HG03060 (cell line): ENCODE results near the gene SOCS4.
"Not testable (repeated sequence)": the region's sequence is repeated elsewhere in the genome, so short reads cannot be mapped to it uniquely, and the experiment has no call there.

Experiments used
- ATAC-seq: cut with Tn5 transposase; IDR thresholded peaks from one replicate; pipeline ENCODE4 v1.9.1; 2021; ENCODE audit warnings: low read depth, moderate number of reproducible peaks; ENCODE audit not compliant: unreplicated experiment

SOCS4 gene

DNA sequence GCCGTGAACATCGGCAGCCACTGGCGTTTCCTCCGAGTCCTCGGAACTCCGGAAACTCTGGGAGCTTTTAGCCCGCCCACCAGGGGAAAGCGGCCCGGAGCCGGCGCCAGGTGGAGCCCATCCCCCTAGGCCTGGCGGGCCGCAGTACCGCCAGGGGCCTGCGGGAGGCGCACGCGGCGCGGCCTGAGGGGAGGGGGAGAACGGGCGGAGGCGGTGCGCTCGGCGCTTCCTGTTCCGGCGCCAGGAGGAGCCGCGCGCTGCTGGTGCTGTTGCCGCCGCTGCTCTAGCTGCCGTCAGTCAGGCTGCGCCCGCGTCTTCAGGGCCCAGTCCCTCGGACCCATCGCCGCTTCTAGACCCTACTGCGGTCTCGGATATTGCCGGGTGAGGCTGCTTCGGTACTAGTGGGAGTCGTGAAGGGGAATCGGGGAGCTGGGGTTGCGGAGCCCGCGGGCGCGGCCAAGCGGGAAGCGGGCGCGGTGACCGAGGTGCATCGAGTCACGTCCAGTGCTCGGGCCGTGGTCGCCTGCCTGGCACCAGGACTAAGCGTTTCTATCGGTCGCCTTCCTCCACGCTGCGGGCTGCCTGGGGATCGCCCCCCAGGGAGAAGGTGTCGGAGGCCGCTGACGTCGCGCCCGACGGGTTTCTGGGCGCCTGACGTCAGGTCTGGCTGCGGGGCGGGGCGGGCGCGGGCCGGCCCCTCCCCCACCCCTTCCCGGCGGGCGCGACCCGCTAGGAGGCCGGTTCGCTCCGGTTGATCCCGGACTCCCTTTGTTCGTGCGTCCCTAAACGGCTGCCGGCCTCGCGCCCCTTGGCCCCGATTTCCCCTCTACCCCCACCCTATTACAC, 24.6 kb downstream of the SOCS4 start, which contains the start of gene MAPK1IP1L:
Gene MAPK1IP1L, plus strand, starts transcription at position 225 of the 846 bp plus-strand sequence. CDS start 10,037 bp downstream, outside the sequence.
- peak; percentile 67 for ATAC-seq

DNA sequence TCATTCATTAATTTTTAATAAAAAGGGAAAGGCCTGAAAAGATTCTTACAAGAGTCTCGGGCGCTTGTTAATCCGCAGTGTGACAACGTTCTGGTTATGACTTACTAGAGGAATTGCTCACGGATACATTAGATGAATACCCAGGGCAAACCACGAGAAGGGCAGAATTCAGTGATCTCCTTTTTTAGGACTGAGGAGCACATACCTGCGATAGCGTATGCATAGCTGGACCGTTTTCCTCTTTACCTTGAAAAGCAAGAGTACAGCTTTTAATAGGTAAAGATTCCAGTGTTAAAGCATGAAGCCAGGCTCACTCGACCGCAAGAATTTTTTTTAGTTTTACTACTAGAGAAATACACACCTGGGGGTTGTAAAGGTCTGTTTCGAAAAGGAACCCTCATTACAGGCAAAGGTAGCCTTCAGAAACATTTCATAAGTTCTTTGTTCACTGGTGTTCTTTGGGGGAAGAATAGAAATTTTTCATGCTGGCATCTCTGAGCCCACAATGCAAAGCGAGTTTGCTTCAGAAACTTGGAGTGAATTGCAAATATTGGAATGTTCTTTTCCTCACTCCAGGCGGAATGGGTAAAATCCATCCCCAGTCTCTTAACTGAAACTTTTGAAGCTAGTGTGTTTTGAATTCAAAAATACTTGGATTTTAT, 25.4 kb downstream of the SOCS4 start:
- ATAC-seq = no peak

- ATAC-seq = no peak
Measured at GRCh38 chr14:55053018-55053417, 26.0 kb downstream of the SOCS4 start.

DNA sequence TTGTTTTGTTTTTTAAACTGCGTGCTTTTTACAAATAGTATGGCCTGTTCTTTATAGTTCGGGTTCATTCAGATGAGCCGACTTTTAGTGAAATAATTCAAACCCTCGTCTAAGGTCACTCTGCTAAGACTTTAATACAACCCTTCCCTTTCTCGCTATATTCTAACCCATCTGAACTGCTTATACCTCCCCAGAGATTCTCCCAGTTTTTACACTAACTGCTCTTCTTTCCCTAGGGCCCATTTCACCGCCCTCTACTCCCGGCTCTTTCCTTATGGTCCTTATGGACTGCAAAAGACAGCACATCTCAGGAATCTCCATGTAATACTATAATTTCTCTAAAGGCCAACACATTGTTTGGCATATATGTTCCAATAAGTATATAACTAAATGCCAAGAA, 26.5 kb downstream of the SOCS4 start:
- ATAC-seq = no peak

DNA sequence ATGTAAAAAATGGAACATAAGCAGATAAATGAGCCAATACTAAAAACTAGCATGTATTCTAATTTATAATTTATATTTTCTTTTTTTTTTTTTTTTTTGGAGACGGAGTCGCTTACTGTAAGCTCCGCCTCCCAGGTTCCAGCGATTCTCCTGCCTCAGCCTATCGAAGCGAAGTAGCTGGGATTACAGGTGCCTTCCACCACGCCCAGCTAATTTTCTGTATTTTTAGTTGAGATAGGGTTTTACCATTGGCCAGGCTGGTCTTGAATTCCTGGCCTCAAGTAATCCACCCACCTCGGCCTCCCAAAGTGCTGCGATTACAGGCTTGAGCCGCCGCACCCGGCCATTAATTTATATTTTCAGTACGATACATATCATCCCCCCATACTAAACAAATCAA, 27.1 kb downstream of the SOCS4 start:
- ATAC-seq = no peak

GRCh38 chr14:55057919-55058318, 30.9 kb downstream of the SOCS4 start:
- no peak for ATAC-seq

- ATAC-seq = no peak
Measured at GRCh38 chr14:55059333-55059732, 32.3 kb downstream of the SOCS4 start.

DNA sequence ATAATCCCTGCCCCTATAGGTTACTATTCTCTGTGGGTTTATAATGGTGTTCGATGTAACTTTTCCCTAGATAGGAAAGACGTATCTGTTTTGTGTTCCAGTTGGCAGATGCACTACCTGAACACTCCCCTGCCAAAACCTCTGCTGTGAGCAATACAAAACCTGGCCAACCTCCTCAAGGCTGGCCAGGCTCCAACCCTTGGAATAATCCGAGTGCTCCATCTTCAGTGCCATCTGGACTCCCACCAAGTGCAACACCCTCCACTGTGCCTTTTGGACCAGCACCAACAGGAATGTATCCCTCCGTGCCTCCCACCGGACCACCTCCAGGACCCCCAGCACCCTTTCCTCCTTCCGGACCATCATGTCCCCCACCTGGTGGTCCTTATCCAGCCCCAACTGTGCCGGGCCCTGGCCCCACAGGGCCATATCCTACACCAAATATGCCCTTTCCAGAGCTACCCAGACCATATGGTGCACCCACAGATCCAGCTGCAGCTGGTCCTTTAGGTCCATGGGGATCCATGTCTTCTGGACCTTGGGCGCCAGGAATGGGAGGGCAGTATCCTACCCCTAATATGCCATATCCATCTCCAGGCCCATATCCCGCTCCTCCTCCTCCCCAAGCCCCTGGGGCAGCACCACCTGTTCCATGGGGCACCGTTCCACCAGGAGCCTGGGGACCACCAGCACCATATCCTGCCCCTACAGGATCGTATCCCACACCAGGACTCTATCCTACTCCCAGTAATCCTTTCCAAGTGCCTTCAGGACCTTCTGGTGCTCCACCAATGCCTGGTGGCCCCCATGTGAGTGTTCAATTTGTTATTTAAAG, 35.7 kb downstream of the SOCS4 start:
- ATAC-seq = no peak

GRCh38 chr14:55064896-55065295, 37.9 kb downstream of the SOCS4 start:
- not testable (repeated sequence) for ATAC-seq

GRCh38 chr14:55065411-55065810, 38.4 kb downstream of the SOCS4 start:
- no peak for ATAC-seq

GRCh38 chr14:55066223-55066622, 39.2 kb downstream of the SOCS4 start:
- ATAC-seq = no peak

GRCh38 chr14:55070981-55071411, 44.0 kb downstream of the SOCS4 start:
- no peak for ATAC-seq

DNA sequence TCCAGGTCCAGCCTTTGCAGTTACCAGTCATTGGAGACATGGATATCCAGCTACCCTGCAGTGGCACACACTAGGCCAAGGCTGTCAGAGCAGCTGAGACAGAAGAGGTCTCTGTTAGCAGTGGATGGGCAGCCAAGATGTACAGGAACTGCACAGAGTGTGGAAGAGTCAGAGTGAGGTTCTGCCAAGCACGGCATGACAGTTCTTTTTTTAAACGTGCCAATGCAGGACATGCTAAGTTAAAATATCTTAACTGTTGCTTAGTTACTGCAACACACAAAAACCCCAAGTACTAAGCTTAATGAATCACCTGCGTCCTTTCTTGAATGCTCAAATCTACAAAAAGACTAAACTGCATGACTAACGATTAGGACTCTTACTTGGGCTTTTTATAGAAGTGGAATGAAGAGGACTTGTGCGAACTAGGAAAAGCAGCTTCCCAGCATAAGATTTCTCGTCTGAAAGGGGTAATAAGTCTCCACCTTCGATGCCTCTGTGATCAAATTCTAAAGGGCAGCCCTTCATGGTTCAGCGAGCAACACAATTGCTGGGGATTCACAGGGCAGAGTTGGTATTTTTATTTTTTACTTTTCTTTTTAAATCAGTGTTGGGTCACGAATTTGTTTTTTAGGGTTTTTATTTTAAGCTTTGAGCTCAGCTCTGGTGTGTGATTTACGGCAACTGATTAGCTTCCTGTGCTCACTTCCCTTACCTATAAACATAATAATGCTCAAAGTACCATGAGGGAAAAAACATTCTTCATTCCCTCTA, 45.0 kb downstream of the SOCS4 start:
- peak; percentile 48 for ATAC-seq

- ATAC-seq = no peak
Measured at GRCh38 chr14:55073856-55074255, 46.8 kb downstream of the SOCS4 start.

DNA sequence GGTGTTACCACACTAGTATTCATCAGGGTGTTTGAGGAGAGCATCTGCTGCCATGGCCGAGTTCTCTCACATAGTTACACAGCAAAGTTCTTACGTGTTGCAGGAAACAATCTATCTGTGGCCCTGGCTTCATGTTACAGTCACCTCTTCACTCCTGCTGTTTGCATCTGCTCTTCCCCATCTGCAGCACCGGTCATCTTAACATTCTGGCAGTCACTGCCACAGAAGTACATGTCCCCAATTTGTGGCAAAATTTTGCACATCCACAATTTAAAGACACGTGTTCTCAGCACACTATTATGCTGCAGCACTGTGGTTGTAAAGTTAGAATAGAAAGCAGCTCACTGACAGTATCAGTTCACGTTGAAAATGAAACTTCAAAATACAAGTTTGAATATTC, 47.6 kb downstream of the SOCS4 start:
- no peak for ATAC-seq

DNA sequence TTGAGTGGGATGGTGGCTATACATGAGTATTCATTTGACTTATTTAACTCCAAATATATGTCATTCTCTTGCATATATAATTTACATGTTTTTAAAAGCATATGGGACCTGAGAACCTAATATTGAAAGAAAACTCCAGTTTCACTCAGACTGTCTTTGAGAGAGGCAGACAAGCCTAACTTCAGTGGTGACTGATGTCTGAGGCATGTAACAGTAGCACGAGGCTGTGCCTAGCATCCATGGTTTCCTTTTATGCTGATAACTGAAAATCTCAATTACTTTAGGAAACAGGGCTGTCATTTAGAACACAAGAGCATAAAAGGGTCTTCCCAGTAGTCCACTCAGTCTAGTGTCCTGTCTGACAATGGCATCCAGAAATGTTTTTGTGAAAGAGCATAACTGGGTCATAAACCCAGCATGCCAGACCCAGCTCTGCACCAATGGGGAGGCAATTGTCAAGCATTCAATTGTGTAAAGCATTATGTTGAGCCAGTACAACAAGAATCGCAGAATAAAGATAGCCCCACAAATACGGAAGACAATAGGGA, 48.7 kb downstream of the SOCS4 start:
- ATAC-seq = no peak

GRCh38 chr14:55077170-55078151, 50.4 kb downstream of the SOCS4 start:
- ATAC-seq = no peak

DNA sequence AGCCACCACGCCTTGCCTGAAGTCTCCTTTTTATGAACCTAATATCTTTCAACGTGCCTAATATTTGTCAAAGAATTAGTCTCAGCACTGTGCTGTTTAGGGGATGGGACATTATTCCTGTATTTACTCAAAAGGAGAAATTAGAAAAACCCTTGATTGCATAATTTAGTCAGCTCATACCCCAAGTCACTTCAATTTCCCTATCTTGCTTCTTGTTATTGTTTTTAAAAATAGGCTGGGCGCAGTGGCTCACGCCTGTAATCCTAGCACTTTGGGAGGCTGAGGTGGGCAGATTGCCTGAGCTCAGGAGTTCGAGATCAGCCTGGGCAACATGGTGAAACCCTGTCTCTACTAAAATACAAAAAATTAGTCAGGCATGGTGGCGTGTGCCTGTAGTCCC, 52.9 kb downstream of the SOCS4 start:
- ATAC-seq = not testable (repeated sequence)
